ENCODE data around the gene NEK7. TPM values are rescaled to one million over a fixed set of nuclear protein-coding genes. Genes with fewer than 3 reads are reported as not detected.

Gene NEK7
- total and polyA plus RNA-seq, 2 of the 4 experiments (the other 2 are of a cell fraction) = 89.0 to 467 TPM

- H2BK15ac ChIP-seq (ENCODE audit: low read depth, low read length) = no peak overlapping the region
- H3K14ac ChIP-seq (replicated peaks; ENCODE audit: low read depth, low read length) = no peak overlapping the region
These were observed 15.0 kb upstream of the NEK7 start for GRCh38 chr1:198141668-198142351.

More at GRCh38 chr1:198141668-198142351, 15.0 kb upstream of the NEK7 start:
- Histone ChIP-seq H3K27ac (ENCODE audit: insufficient read depth, low read length) (no peak overlapping the region), H3K9me1 (ENCODE audit: insufficient read depth, low read length) (no peaks in the 10 kb centered on the region), H3K9ac (ENCODE audit: low read depth, low read length) (no peak overlapping the region), H3K23ac (ENCODE audit: low read depth, low read length) (no peak overlapping the region), H2BK20ac (ENCODE audit: low read depth, low read length) (no peak overlapping the region), H3K9me3 (ENCODE audit: control insufficient read depth, insufficient read depth, low read length) (no peaks in the 10 kb centered on the region), H2AK5ac (ENCODE audit: low read depth, low read length) (no peak overlapping the region), H4K5ac (ENCODE audit: low read depth, low read length) (no peak overlapping the region), H2AK9ac (replicated peaks; ENCODE audit: low read depth, low read length, poor library complexity) (no peak overlapping the region), H3K4me3 (ENCODE audit: insufficient read depth, low read depth, low read length) (no peak overlapping the region), H4K8ac (ENCODE audit: low read depth in 2 of 2, low read length in 2 of 2) (no peak overlapping the region), H3K18ac (ENCODE audit: low read depth, low read length) (no peak overlapping the region), H3K27me3 (ENCODE audit: control insufficient read depth, insufficient read depth, low read length) (no peaks in the 10 kb centered on the region), H2AFZ (replicated peaks; ENCODE audit: low read length, poor library complexity) (no peak overlapping the region), H2BK120ac (ENCODE audit: low read depth, low read length) (no peak overlapping the region), H3K4me1 (ENCODE audit: control insufficient read depth, insufficient read depth, low read length) (no peaks in the 10 kb centered on the region), H3K4me2 (ENCODE audit: low read depth, low read length) (no peak overlapping the region), H2BK5ac (ENCODE audit: low read depth, low read length, poor library complexity, severe bottlenecking) (no peak overlapping the region), H3K79me1 (ENCODE audit: low read depth in 1 of 2, low read length in 2 of 2) (no peaks in the 10 kb centered on the region), H3K36me3 (ENCODE audit: control insufficient read depth, insufficient read depth, low read length) (no peaks in the 10 kb centered on the region), H4K91ac (ENCODE audit: insufficient read depth, low read depth, low read length) (no peak overlapping the region), H3K56ac (ENCODE audit: extremely low read depth, insufficient read depth, low read length) (no peak overlapping the region), H3K4ac (ENCODE audit: low read depth, low read length) (no peak overlapping the region), H4K20me1 (ENCODE audit: insufficient read depth, low read length) (no peaks in the 10 kb centered on the region)
- TF ChIP-seq ELK1 (IDR thresholded peaks at IDR 0.05; ENCODE audit: borderline replicate concordance, low read depth, low read length) (no peak), NFE2L2 (IDR thresholded peaks at IDR 0.05; ENCODE audit: low read depth, low read length) (no peak), RCOR1 (IDR thresholded peaks at IDR 0.05; ENCODE audit: insufficient replicate concordance, low read length) (no peak), MAFK (IDR thresholded peaks at IDR 0.05; ENCODE audit: low read depth, low read length) (no peak), MAZ (IDR thresholded peaks at IDR 0.05; ENCODE audit: borderline replicate concordance, low read depth, low read length) (no peak), BHLHE40 (IDR thresholded peaks at IDR 0.05; ENCODE audit: low read depth, low read length) (no peak), SMC3 (IDR thresholded peaks at IDR 0.05; ENCODE audit: low read depth, low read length) (no peak), USF2 (IDR thresholded peaks at IDR 0.05; ENCODE audit: low read depth, low read length) (no peak), RAD21 (IDR thresholded peaks at IDR 0.05; ENCODE audit: low read length) (no peak), POLR2A (IDR thresholded peaks at IDR 0.05; ENCODE audit: low read depth, low read length) (no peak), RFX5 (IDR thresholded peaks at IDR 0.05; ENCODE audit: low read depth, low read length) (no peak), CEBPB (IDR thresholded peaks at IDR 0.05; ENCODE audit: low read depth, low read length) (no peak), FOS (IDR thresholded peaks at IDR 0.05; ENCODE audit: low read depth, low read length) (no peak), MXI1 (IDR thresholded peaks at IDR 0.05; ENCODE audit: borderline replicate concordance, low read depth, low read length) (no peak), CHD1 (IDR thresholded peaks at IDR 0.05; ENCODE audit: low read depth, low read length) (no peak)
- TF ChIP-seq, protein P1, sequence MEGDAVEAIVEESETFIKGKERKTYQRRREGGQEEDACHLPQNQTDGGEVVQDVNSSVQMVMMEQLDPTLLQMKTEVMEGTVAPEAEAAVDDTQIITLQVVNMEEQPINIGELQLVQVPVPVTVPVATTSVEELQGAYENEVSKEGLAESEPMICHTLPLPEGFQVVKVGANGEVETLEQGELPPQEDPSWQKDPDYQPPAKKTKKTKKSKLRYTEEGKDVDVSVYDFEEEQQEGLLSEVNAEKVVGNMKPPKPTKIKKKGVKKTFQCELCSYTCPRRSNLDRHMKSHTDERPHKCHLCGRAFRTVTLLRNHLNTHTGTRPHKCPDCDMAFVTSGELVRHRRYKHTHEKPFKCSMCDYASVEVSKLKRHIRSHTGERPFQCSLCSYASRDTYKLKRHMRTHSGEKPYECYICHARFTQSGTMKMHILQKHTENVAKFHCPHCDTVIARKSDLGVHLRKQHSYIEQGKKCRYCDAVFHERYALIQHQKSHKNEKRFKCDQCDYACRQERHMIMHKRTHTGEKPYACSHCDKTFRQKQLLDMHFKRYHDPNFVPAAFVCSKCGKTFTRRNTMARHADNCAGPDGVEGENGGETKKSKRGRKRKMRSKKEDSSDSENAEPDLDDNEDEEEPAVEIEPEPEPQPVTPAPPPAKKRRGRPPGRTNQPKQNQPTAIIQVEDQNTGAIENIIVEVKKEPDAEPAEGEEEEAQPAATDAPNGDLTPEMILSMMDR (conservative IDR thresholded peaks at IDR 0.05; ENCODE audit: low read depth, low read length) = no peak
- ChIA-PET POLR2A (ENCODE audit: unreplicated experiment) (no interaction called here), CTCF (no interaction called here)
- DNase-seq (no peak), ATAC-seq (ENCODE audit: low read depth) (no peak)
- dilution Hi-C loops (cut with HindIII; ENCODE audit: low sequenced_read_pairs, unreplicated experiment) = no loop called here
- intact Hi-C loops (cut with micrococcal nuclease) = no loop called here
- in situ Hi-C loops (cut with MboI; ENCODE audit: low sequenced_read_pairs) = no loop called here
- BruUV-seq (replicated peaks) = no TSS peak
- WGBS, 2 experiments (ENCODE audit: extremely low coverage in 2 of 2, insufficient read length in 1 of 2) = no CpG with 5 or more reads among the region's 2 CpGs
